NCI-H748 (cell line): ENCODE measurements around the gene SLC12A4.
"Not testable (repeated sequence)": the region's sequence is repeated elsewhere in the genome, so short reads cannot be mapped to it uniquely, and the experiment has no call there.

Experiments
- DNase-seq: peaks from one replicate; lab custom pipeline; 2025; ENCODE audit not compliant: unreplicated experiment; lab: John Stamatoyannopoulos, UW

SLC12A4 gene

GRCh38 chr16:67928561-67929364 is 39.7 kb downstream of the SLC12A4 start:
- peak; percentile 66 for DNase-seq

GRCh38 chr16:67928147-67928546 is 40.3 kb downstream of the SLC12A4 start:
- no peak for DNase-seq

- no peak for DNase-seq
Measured at GRCh38 chr16:67927131-67927941, 41.1 kb downstream of the SLC12A4 start.

- peak; percentile 72 for DNase-seq
Measured at GRCh38 chr16:67926181-67926750, 42.2 kb downstream of the SLC12A4 start.

GRCh38 chr16:67924140-67924906 is 44.1 kb downstream of the SLC12A4 start:
- no peak for DNase-seq

- no peak for DNase-seq
Measured at GRCh38 chr16:67923414-67924116, 44.9 kb downstream of the SLC12A4 start.

GRCh38 chr16:67922740-67923139 is 45.7 kb downstream of the SLC12A4 start:
- DNase-seq: no peak

GRCh38 chr16:67922221-67922620 is 46.2 kb downstream of the SLC12A4 start:
- no peak for DNase-seq

GRCh38 chr16:67919622-67920221 is 48.7 kb downstream of the SLC12A4 start:
- DNase-seq: no peak

GRCh38 chr16:67917852-67918236 is 50.6 kb downstream of the SLC12A4 start:
- no peak for DNase-seq

- DNase-seq: no peak
Measured at GRCh38 chr16:67917140-67917851, 51.1 kb downstream of the SLC12A4 start.

GRCh38 chr16:67915831-67916723 is 52.4 kb downstream of the SLC12A4 start:
- no peak for DNase-seq

- DNase-seq: not testable (repeated sequence)
Measured at GRCh38 chr16:67915496-67915769, 53.0 kb downstream of the SLC12A4 start.

- no peak for DNase-seq
Measured at GRCh38 chr16:67914758-67915495, 53.5 kb downstream of the SLC12A4 start.

- DNase-seq: peak; percentile 20
Measured at GRCh38 chr16:67910158-67910557, 58.3 kb downstream of the SLC12A4 start.

- DNase-seq: no peak
Measured at GRCh38 chr16:67909056-67909742, 59.2 kb downstream of the SLC12A4 start.

GRCh38 chr16:67907397-67908180 is 60.8 kb downstream of the SLC12A4 start:
- no peak for DNase-seq
